Uterus (tissue), 2 donors: ENCODE data around the gene A2M.

ENCODE experiments used
- CTCF ChIP-seq, 4 experiments: fragments of 200-600 bp in 2 of 4; fragments of 450-650 bp in 2 of 4; sonication (generic) in 2 of 4; IDR thresholded peaks; one replicate each; pipeline ENCODE4 v1.5.1; 2016 to 2019; ENCODE audit warnings: antibody characterized with exemption in 4 of 4, mild to moderate bottlenecking in 2 of 4, moderate library complexity in 1 of 4
- POLR2A ChIP-seq, 2 donors: fragments of 450-650 bp; IDR thresholded peaks; one replicate each; pipeline ENCODE4 v1.6.1; 2016; ENCODE audit warnings: antibody characterized with exemption in 2 of 2, mild to moderate bottlenecking in 1 of 2, moderate library complexity in 1 of 2

GRCh38 chr12:9109213-9109522 lies 6.6 kb downstream of the A2M start:
- TF ChIP-seq CTCF (IDR thresholded peaks at IDR 0.05) (no peak), POLR2A (IDR thresholded peaks at IDR 0.05) (no peak)
